Transverse colon (tissue), 4 donors: ENCODE data around the gene WBP11. TPM values are rescaled to one million over a fixed set of nuclear protein-coding genes. Genes with fewer than 3 reads are reported as not detected.

ENCODE experiments used
- DNase-seq: peaks from one replicate; pipeline ENCODE4 v3.0.0-alpha.2; 2019
- H3K27ac ChIP-seq, 4 donors: fragments of 200-600 bp; sonication (generic); 2 replicates each; pipeline ENCODE4 v1.5.1; 2016 to 2018; ENCODE audit warnings: inconsistent platforms in 4 of 4
- H3K27me3 ChIP-seq: fragments of 200-600 bp; sonication (generic); 2 replicates; pipeline ENCODE4 v1.5.1; 2017; ENCODE audit warnings: inconsistent platforms
- H3K36me3 ChIP-seq, 4 donors: fragments of 200-600 bp; sonication (generic); 2 replicates each; pipeline ENCODE4 v1.5.1; 2017 to 2019; ENCODE audit warnings: inconsistent platforms in 4 of 4
- H3K4me1 ChIP-seq, 4 donors: fragments of 200-600 bp; sonication (generic); 2 replicates each; pipeline ENCODE4 v1.5.1; 2017 to 2020; ENCODE audit warnings: inconsistent platforms in 4 of 4
- H3K4me3 ChIP-seq, 4 donors: fragments of 200-600 bp; sonication (generic); 1 replicate in 1 of 4; 2 replicates in 3 of 4; pipeline versions ENCODE4 v1.5.1 to v1.6.1; 2017 to 2019; ENCODE audit warnings: inconsistent platforms in 4 of 4
- H3K9me3 ChIP-seq, 2 donors: fragments of 200-600 bp; sonication (generic); 2 replicates each; pipeline ENCODE4 v1.5.1; 2017 to 2019; ENCODE audit warnings: inconsistent platforms in 2 of 2
- CTCF ChIP-seq, 5 experiments: fragments of 200-600 bp in 3 of 5; fragments of 450-650 bp in 2 of 5; sonication (generic) in 3 of 5; IDR thresholded peaks; 1 replicate in 2 of 5; 2 replicates in 3 of 5; pipeline ENCODE4 v1.5.1; 2016 to 2017; ENCODE audit warnings: antibody characterized with exemption in 5 of 5, inconsistent platforms in 3 of 5, mild to moderate bottlenecking in 2 of 5, moderate library complexity in 1 of 5
- EP300 ChIP-seq: sonication (generic); formaldehyde crosslinking; IDR thresholded peaks from one replicate; pipeline ENCODE4 v1.6.1; 2017; ENCODE audit warnings: antibody characterized with exemption, low read depth
- POLR2A ChIP-seq: fragments of 450-650 bp; IDR thresholded peaks from one replicate; pipeline ENCODE4 v1.6.1; 2016; ENCODE audit warnings: antibody characterized with exemption, mild to moderate bottlenecking, moderate library complexity
- POLR2AphosphoS5 ChIP-seq, 3 donors: sonication (generic); formaldehyde crosslinking; IDR thresholded peaks; one replicate each; pipeline ENCODE4 v1.6.1; 2016; ENCODE audit warnings: antibody characterized with exemption in 3 of 3
- WGBS, 2 donors: methylation state at CpG; one replicate each; pipeline ENCODE4 v1.1.5; 2018; ENCODE audit warnings: low coverage in 1 of 2; 5-methylcytosine and 5-hydroxymethylcytosine counted together
- in situ Hi-C, 4 donors: fragments of 200-750 bp; cut with MboI; loops; one replicate each; pipeline versions ENCODE4 v1.15.0 to v1.15.1; 2017; ENCODE audit warnings: low sequenced_read_pairs in 3 of 4, low pct_ligation_motif_present in 1 of 4, low pct_unique_long_range_greater_than_20kb in 1 of 4
- intact Hi-C: fragments of 100-400 bp; cut with DNase I; formaldehyde crosslinking; loops from one replicate; pipeline ENCODE4 v1.15.1; 2023; ENCODE audit warnings: low total_unique reads
- total RNA-seq, 4 donors: library from RNA; depleted of rRNA; stranded (reverse); fragments of >200 nt; gene quantifications; one replicate each; pipeline ENCODE4 v1.1.0, GENCODE V29; 2016

The WBP11 gene
- total RNA-seq, 4 donors from 2014 or later: 7.4 to 19.4 (median 11.6) TPM

GRCh38 chr12:14810167-14810952 is 7.1 kb upstream of the WBP11 start:
- Histone ChIP-seq H3K27ac (no peak overlapping the region), H3K4me1 (no peaks in the 10 kb centered on the region), H3K36me3 (no peaks in the 10 kb centered on the region), H3K27me3 (no peaks in the 10 kb centered on the region), H3K4me3 (no peak overlapping the region), H3K9me3 (no peaks in the 10 kb centered on the region)
- intact Hi-C loops: no loop called here
- 82 to 89% methylated on average over 5 of the region's 5 CpGs for WGBS, 2 donors
- TF ChIP-seq POLR2A: no peak
- TF ChIP-seq EP300: no peak
- no peak for TF ChIP-seq POLR2AphosphoS5 (IDR thresholded peaks at IDR 0.05)
- TF ChIP-seq CTCF (IDR thresholded peaks at IDR 0.05): no peak
- in situ Hi-C loops: no loop called here
- no peak for DNase-seq

- intact Hi-C loops (no loop called here), in situ Hi-C loops (no loop called here)
- Histone ChIP-seq H3K4me1 (peaks cover 11 to 30% (median 18%) of the 10 kb centered on the region in 4 donors), H3K4me3 (peak overlapping the region; percentile 52 to 99 (median 88)), H3K36me3 (peaks cover 0 to 8% (median 2%) of the 10 kb centered on the region in 4 donors), H3K27ac (peak overlapping the region; percentile 91 to 97 (median 92)), H3K9me3 (no peaks in the 10 kb centered on the region), H3K27me3 (no peaks in the 10 kb centered on the region)
- 0 to 1% methylated on average over 12 of the region's 12 CpGs for WGBS, 2 donors
- TF ChIP-seq EP300: no peak
- TF ChIP-seq POLR2AphosphoS5 (IDR thresholded peaks at IDR 0.05): no peak
- no peak for TF ChIP-seq CTCF (IDR thresholded peaks at IDR 0.05)
- no peak for TF ChIP-seq POLR2A
- no peak for DNase-seq
Measured at GRCh38 chr12:14803830-14804160, 517 bp upstream of the WBP11 start.

GRCh38 chr12:14802721-14803010 is 612 bp downstream of the WBP11 start:
- H3K36me3 ChIP-seq: peaks cover 0 to 18% (median 7%) of the 10 kb centered on the region in 4 donors
- peaks cover 11 to 30% (median 18%) of the 10 kb centered on the region in 4 donors for H3K4me1 ChIP-seq
- 0% methylated on average over 6 to 7 of the region's 7 CpGs for WGBS, 2 donors
- no peaks in the 10 kb centered on the region for H3K9me3 ChIP-seq
- H3K27me3 ChIP-seq: no peaks in the 10 kb centered on the region
- TF ChIP-seq POLR2AphosphoS5 (IDR thresholded peaks at IDR 0.05) (no peak), CTCF (IDR thresholded peaks at IDR 0.05) (no peak), POLR2A (no peak), EP300 (no peak)
- in situ Hi-C loops: no loop called here
- H3K4me3 ChIP-seq: peak overlapping the region; percentile 60 to 99 (median 88)
- H3K27ac ChIP-seq: peak overlapping the region; percentile 87 to 97 (median 92)
- DNase-seq: no peak
- intact Hi-C loops: no loop called here

GRCh38 chr12:14802247-14802646 is 1.0 kb downstream of the WBP11 start:
- DNase-seq: no peak
- in situ Hi-C loops (no loop called here), intact Hi-C loops (no loop called here)
- no peak for TF ChIP-seq CTCF (IDR thresholded peaks at IDR 0.05)
- no peak for TF ChIP-seq POLR2AphosphoS5 (IDR thresholded peaks at IDR 0.05)
- TF ChIP-seq POLR2A: no peak
- no peak for TF ChIP-seq EP300
- H3K36me3 ChIP-seq: peaks cover 0 to 22% (median 10%) of the 10 kb centered on the region in 4 donors
- 57 to 68% methylated on average over 4 of the region's 4 CpGs for WGBS, 2 donors
- H3K27me3 ChIP-seq: no peaks in the 10 kb centered on the region
- H3K4me1 ChIP-seq: peaks cover 11 to 30% (median 18%) of the 10 kb centered on the region in 4 donors
- H3K27ac ChIP-seq: peak overlapping the region in 3 of 4 donors; percentile 91 to 97 (median 94)
- H3K9me3 ChIP-seq: no peaks in the 10 kb centered on the region
- H3K4me3 ChIP-seq: peak overlapping the region in 3 of 4 donors; percentile 86 to 99 (median 90)
